DMS 273 (cell line): ENCODE data around the gene NCAN.
"Not testable (repeated sequence)": the region's sequence is repeated elsewhere in the genome, so short reads cannot be mapped to it uniquely, and the experiment has no call there.

Source experiments
- DNase-seq: peaks from one replicate; lab custom pipeline; 2025; ENCODE audit not compliant: unreplicated experiment; lab: John Stamatoyannopoulos, UW

Gene NCAN

DNA sequence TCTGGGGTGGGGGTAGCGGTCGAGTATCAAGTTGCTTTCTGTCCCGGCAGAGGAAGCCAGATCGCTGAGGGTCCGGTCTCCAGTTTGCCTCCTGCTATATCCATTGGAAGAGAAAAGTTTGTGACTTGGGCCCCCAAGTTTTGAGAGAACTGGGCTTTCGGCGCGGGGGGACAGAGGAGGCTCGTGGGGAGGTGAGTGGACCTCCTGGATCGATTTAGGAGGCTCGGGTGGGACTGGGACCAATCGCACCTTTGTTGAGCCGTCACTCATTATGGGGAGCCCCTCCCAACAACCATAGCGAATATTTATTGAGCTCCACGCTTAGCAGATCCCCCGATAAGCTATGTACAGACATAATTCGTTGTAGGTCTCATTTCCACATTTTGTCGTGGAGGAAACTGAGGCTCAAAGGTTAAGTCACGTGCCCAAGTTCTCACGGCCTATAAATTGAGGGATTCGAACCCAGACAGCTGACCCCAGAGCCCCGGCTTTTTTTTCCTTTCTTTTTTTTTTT, 18.8 kb upstream of the NCAN start:
- DNase-seq = no peak

DNA sequence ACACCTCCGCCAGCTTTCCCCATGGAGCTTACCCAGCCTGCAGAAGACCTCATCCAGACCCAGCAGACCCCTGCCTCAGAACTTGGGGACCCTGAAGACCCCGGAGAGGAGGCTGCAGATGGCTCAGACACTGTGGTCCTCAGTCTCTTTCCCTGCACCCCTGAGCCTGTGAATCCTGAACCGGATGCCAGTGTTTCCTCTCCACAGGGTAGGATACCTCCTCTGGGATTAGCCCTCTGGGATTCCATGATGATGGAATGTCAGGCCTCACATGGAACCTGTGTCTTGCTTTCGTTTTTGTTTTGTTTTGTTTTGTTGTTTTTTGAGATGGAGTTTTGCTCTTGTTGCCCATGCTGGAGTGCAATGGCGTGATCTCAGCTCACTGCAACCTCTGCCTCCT, 17.8 kb upstream of the NCAN start:
- DNase-seq = no peak

GRCh38 chr19:19201697-19202630, 9.8 kb upstream of the NCAN start:
- DNase-seq = no peak

- DNase-seq = no peak
These were observed 9.1 kb upstream of the NCAN start for GRCh38 chr19:19202707-19203011.

- peak; percentile 96 for DNase-seq
These were observed 8.5 kb upstream of the NCAN start, which contains the start of gene NR2C2AP for GRCh38 chr19:19203012-19203856. TSS of gene NR2C2AP (minus strand) at chr19:19203414. CDS start at chr19:19203060, 354 bp downstream.

DNA sequence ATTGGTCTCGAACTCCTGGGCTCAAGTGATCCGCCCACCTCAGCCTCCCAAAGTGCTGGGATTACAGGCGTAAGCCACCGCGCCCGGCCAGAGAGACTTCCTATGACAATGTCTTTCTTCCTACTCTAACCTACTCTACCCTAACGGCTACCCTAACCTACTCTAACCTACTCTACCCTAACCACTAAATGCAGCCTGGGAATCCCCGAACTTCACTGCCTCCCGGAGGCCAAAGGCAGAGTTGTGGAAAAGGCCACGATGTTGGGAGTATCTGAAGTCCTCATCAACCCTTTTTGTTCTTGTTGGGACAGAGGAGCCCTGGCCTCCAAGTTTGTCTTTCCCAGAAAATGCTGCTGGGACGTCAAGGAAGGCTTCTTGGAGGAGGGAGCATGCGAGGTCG, 7.6 kb upstream of the NCAN start:
- peak; percentile 37 for DNase-seq

- no peak for DNase-seq
These were observed 6.0 kb upstream of the NCAN start for GRCh38 chr19:19205416-19206410.

DNA sequence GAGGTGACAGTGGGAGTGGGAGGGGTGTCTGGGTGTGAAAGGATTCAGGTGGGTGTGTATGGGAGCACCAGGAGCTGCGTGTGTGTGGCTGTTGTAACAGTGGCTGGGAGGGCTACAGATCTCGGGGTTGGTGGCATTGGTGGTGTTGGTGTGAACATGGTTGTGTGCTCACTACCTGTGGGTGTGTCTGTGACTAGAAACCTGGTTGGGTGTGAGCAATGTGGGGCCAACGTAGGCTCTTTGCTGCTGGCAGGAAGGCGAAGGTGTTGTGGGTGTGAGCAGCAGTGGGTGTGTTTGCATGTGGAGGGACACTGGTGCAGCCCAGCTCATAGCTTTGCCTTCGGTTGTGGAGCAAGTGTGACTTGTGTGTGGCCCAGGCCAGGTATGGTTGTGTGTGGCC, 4.8 kb upstream of the NCAN start:
- no peak for DNase-seq

DNA sequence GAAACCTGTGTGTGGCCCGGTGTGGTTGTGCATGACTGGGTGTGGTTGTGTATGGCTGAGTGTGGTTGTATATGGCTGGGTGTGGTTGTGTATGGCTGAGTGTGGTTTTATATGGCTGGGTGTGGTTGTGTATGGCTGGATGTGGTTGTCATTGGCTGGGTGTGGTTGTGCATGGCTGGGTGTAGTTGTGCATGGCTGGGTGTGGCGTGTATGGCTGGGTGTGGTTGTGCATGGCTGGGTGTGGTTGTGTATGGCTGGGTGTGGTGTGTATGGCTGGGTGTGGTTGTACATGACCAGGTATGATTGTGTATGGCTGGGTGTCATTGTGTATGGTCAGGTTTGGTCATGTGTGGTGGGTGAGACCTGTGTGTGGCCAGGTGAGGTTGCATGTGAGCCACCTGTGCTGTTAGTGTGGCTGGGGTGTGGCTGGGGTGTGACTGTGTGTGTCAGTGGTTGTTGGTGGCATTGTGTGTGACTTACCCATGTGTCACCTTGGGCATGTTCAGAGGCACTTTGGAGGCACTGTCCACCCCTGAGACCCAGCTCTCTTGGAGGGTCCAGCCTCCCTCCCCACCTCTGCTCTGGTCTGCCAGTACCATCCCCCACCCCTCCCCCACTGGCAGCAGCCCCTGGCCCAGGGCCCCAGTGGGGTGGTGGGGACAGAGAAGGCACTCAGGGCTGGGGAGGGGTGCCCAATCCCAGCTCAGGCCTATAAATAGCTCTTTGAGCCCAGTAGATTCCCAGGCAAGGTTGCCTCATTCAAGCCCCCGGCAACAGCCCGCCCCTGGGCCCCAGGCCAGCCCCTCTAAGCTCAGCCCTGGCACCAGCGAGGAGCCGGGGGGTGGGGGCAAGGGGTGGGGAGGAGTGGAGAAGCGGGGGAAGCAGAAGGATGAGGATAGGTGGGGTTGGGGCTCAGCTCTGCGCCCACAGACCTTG, 3.9 kb upstream of the NCAN start:
- DNase-seq = peak; percentile 37

DNA sequence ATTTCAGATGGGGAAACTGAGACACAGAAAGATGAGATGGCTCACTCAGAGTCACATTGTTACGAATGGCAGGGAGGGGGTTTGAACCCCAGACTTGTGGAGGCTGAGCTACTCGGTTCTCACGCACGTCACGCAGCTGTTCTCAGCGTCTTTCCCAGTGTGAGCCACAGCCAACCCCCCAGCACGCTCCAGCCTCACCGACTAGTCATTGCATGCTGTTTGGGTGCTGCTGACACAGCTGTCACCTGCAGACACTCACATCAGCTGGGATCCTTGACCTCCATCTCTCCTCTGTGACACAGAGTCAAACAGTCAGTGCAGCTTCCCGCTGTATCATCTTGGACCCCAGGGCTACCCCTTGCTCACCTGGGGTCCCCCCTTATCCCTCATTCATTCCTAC, 2.4 kb upstream of the NCAN start:
- DNase-seq = peak; percentile 50

- DNase-seq = no peak
These were observed 1.2 kb downstream of the NCAN start for GRCh38 chr19:19212916-19213315.

DNA sequence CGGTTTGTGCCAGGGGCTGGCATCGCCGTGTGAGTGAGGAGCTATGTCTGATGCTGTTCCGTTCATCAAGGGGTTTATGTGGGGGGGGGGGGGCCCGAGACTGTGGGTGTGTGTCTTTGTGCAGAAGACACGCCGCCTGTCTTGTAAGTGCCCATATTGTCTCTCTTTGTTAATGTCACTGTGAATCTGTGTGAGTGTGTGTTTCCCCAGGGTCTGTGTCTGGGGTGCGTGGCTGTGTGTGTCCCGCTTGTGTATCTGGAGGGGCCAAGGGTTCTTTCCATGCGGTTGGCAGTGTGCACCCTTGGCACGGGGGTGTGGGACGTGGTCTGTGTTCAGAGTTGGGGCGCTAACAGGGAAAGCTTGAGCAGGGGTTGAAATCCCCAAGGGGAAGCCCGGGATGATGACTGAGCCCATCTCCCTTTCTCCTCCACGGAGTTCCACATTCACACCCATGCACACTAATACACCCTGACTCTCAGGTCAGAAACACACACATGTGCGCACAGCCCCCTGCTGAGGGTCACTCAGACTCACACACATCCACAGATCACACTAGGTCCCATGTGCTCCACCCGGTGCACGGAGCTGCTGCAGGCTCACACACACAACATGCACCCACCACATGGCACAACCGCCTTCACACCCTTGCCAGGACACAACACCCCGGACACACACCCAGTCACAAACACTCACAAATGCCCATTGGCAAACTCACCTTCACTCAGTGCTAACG, 1.8 kb downstream of the NCAN start:
- no peak for DNase-seq

- DNase-seq = peak; percentile 79
These were observed 2.4 kb downstream of the NCAN start for GRCh38 chr19:19214159-19214490.

DNA sequence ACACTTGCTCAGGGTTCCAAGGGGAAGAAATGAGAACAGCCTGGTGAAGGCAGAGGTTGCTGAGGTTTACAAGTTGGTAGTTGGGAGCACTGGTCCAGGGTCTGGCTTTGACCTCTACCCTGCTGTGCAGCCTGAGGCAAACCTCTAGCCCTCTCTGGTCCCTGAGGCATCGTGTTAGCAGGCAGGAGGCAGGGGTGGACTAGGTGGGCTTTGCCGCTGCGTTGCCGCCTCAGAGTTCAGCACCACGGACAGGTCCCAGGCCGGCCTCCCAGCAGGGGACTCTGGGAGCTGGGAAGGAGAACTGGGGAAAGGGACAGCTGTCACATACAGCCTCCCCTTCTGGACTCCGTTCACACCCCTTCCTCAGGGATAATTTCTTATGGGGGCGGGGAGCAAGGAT, 3.1 kb downstream of the NCAN start:
- peak; percentile 74 for DNase-seq

GRCh38 chr19:19215792-19216191, 4.0 kb downstream of the NCAN start:
- no peak for DNase-seq

- DNase-seq = peak; percentile 60
These were observed 5.3 kb downstream of the NCAN start for GRCh38 chr19:19217099-19217498.

DNA sequence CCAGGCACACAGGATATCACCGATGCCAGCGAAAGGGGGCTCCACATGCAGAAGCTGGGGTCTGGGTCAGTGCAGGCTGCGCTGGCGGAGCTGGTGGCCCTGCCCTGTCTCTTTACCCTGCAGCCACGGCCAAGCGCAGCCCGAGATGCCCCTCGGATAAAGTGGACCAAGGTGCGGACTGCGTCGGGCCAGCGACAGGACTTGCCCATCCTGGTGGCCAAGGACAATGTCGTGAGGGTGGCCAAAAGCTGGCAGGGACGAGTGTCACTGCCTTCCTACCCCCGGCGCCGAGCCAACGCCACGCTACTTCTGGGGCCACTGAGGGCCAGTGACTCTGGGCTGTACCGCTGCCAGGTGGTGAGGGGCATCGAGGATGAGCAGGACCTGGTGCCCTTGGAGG, 7.2 kb downstream of the NCAN start:
- DNase-seq = no peak

DNA sequence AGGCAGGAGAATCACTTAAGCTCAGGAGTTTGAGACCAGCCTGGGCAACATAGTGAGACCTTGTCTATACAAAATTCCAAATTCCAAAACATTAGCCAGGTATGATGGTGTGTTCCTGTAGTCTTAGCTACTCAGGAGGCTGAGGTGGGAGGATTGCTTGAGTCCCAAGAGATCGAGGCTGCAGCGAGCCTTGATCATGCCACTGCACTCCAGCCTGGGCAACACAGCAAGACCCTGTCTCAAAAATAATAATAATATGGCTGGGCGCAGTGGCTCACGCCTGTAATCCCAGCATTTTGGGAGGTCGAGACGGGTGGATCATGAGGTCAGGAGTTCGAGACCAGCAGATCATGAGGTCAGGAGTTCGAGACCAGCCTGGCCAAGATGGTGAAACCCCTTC, 9.2 kb downstream of the NCAN start:
- not testable (repeated sequence) for DNase-seq

GRCh38 chr19:19223060-19223459, 11.3 kb downstream of the NCAN start:
- no peak for DNase-seq
